ENCODE measurements around the gene CTNNA3. TPM values are rescaled to one million over a fixed set of nuclear protein-coding genes. Genes with fewer than 3 reads are reported as not detected.

The CTNNA3 gene
- total and polyA plus RNA-seq, 12 donors: 2.0 to 213 (median 171) TPM

DNA sequence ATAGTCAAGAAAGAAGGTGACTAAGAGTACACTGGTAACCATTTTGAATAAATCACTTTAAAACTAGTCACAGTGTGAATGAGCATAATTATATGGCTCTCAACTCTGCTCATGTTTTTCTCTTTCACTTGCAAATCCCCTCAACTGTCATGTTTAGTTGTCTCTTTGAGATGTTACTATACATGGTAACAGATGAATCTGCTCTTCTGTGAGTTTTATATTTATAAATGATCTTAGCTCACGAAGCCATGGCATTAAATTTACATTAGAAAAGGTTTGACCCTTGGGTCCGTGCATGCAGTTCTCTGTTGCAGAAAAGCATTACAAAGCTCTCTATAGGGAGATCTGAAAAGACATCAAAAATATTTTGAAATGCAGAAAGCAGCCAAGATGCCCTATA is 803.1 kb downstream of the CTNNA3 start:
- TF ChIP-seq, protein P1, sequence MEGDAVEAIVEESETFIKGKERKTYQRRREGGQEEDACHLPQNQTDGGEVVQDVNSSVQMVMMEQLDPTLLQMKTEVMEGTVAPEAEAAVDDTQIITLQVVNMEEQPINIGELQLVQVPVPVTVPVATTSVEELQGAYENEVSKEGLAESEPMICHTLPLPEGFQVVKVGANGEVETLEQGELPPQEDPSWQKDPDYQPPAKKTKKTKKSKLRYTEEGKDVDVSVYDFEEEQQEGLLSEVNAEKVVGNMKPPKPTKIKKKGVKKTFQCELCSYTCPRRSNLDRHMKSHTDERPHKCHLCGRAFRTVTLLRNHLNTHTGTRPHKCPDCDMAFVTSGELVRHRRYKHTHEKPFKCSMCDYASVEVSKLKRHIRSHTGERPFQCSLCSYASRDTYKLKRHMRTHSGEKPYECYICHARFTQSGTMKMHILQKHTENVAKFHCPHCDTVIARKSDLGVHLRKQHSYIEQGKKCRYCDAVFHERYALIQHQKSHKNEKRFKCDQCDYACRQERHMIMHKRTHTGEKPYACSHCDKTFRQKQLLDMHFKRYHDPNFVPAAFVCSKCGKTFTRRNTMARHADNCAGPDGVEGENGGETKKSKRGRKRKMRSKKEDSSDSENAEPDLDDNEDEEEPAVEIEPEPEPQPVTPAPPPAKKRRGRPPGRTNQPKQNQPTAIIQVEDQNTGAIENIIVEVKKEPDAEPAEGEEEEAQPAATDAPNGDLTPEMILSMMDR (IDR thresholded peaks at IDR 0.05): no peak
- Histone ChIP-seq H3K9me3 (peaks cover 0 to 4% (median 0%) of the 10 kb centered on the region in 11 donors), H3K4me3 (no peak overlapping the region), H3K4me1 (no peaks in the 10 kb centered on the region), H3K27ac (no peak overlapping the region), H3K36me3 (no peaks in the 10 kb centered on the region), H3K27me3 (no peaks in the 10 kb centered on the region)
- 54 to 57% methylated on average over 2 of the region's 2 CpGs for WGBS, 2 donors
- no peak for DNase-seq
- intact Hi-C loops (cut with DNase I): no loop called here
- ATAC-seq: no peak

DNA sequence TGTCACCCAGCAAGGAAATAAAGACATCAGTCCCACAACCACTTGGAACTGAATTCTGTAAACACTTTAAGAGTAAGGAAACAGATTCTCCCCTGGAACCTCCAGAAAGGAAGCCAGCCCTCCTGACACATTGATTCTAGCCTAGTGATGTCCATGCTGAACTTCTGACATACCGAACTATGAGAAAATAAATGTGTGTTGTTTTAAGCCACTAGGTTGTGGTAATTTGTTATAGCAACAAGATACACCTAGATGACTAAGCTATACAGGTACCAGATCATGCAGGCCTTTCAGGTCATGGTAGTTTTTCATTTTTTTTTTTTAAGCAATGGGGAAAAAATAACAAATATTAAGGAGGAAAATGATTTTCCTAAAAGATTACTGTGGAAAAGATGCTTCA is 807.8 kb downstream of the CTNNA3 start:
- Histone ChIP-seq H3K4me3 (no peak overlapping the region), H3K9me3 (no peaks in the 10 kb centered on the region), H3K27ac (no peak overlapping the region), H3K27me3 (no peaks in the 10 kb centered on the region), H3K4me1 (no peaks in the 10 kb centered on the region), H3K36me3 (no peaks in the 10 kb centered on the region)
- TF ChIP-seq, protein P1 (IDR thresholded peaks at IDR 0.05): no peak
- intact Hi-C loops (cut with DNase I): no loop called here
- DNase-seq (no peak), ATAC-seq (no peak)
- WGBS, 2 donors: 73 to 89% methylated on average over 1 of the region's 1 CpG

DNA sequence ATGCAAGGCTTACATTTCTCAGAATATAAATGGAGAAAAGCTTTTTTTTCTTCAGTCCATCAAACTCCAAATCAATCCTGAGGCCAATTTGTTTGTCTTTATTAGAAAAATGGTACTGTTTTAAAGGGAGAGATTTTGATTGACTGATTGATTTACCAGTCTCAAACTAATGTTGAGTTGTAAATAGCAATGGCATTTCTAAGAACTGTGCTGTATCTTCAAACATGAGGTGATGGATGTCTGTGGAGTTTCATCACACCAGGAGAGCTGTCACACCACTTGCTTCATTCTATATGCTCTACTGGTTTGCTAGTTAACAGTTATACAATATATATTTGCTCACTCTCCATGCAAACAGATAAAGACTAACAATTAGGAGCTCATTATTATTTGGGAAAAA is 809.1 kb downstream of the CTNNA3 start:
- Histone ChIP-seq H3K9me3 (no peaks in the 10 kb centered on the region), H3K36me3 (no peaks in the 10 kb centered on the region), H3K27ac (no peak overlapping the region), H3K27me3 (no peaks in the 10 kb centered on the region), H3K4me3 (no peak overlapping the region), H3K4me1 (peaks cover 0 to 5% (median 0%) of the 10 kb centered on the region in 9 donors)
- TF ChIP-seq, protein P1 (IDR thresholded peaks at IDR 0.05): no peak
- no peak for ATAC-seq
- no peak for DNase-seq
- intact Hi-C loops (cut with DNase I): no loop called here

DNA sequence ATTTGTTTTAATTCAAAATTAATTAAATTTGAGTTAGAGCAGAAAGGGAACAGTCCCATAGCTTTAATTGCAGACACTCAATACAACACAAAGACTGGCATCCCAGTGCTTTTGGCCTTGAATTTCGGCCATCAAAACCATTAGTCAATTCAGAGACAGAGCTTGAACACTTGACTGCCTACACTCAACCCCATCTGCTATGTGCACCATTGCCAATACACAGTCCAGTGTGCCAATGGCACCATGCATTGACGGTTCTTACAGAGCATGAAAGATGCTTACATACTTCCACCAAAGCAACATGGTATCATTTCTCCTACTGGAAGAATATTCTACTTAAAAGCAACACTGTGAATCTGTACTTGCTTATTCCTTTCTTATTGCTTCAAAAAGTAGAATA is 813.7 kb downstream of the CTNNA3 start:
- H3K4me3 ChIP-seq: no peak overlapping the region
- ATAC-seq: no peak
- H3K9me3 ChIP-seq: no peaks in the 10 kb centered on the region
- DNase-seq: no peak
- 80 to 85% methylated on average over 2 of the region's 2 CpGs for WGBS, 2 donors
- no peaks in the 10 kb centered on the region for H3K36me3 ChIP-seq
- no peaks in the 10 kb centered on the region for H3K27me3 ChIP-seq
- intact Hi-C loops (cut with DNase I): no loop called here
- H3K27ac ChIP-seq: peak overlapping the region in 2 of 10 donors; percentile 41 to 62
- H3K4me1 ChIP-seq: peaks cover 0 to 32% (median 6%) of the 10 kb centered on the region in 9 donors
- TF ChIP-seq, protein P1 (IDR thresholded peaks at IDR 0.05): no peak
